H1 (cell line): ENCODE results near the gene CEP83.
"Not testable (repeated sequence)": the region's sequence is repeated elsewhere in the genome, so short reads cannot be mapped to it uniquely, and the experiment has no call there.

Experiments
- ASH2L ChIP-seq: fragments of 200-600, 300-600 bp; sonication (generic); IDR thresholded peaks from one replicate; pipeline ENCODE4 v1.7.1; 2017; ENCODE audit warnings: low read length
- ATF2 ChIP-seq: IDR thresholded peaks from 2 replicates; pipeline ENCODE4 v1.6.1; 2012; ENCODE audit warnings: low read length, inconsistent platforms
- CBX5 ChIP-seq: fragments of 300-800, 300-1000 bp; sonication (generic); IDR thresholded peaks from 2 replicates; pipeline ENCODE4 v1.7.1; 2016; ENCODE audit warnings: antibody characterized with exemption, low read length, low read depth
- CHD1 ChIP-seq: IDR thresholded peaks from 2 replicates; pipeline ENCODE4 v1.6.1; 2012; ENCODE audit warnings: low read depth, low read length, improper control_type of control experiment
- CHD2 ChIP-seq: IDR thresholded peaks from 2 replicates; pipeline ENCODE4 v1.6.1; 2012; ENCODE audit warnings: low read length, improper control_type of control experiment
- CTCF ChIP-seq, 3 experiments: IDR thresholded peaks; 1 replicate in 2 of 3; 2 replicates in 1 of 3; pipeline versions ENCODE4 v1.5.1 to v1.6.1; 2011; ENCODE audit warnings: low read length in 3 of 3, mild to moderate bottlenecking in 3 of 3, inconsistent platforms in 2 of 3, low read depth in 1 of 3, moderate library complexity in 1 of 3; ENCODE audit not compliant: insufficient read depth in 1 of 3; ENCODE audit errors: control extremely low read depth in 1 of 3
- EZH2 ChIP-seq: fragments of 200-600 bp; sonication (generic); IDR thresholded peaks from 2 replicates; pipeline ENCODE4 v1.7.1; 2012; ENCODE audit warnings: low read depth, mild to moderate bottlenecking, moderate library complexity, low read length, inconsistent platforms; ENCODE audit not compliant: severe bottlenecking
- FOSL1 ChIP-seq: IDR thresholded peaks from 2 replicates; pipeline ENCODE4 v1.6.1; 2011; ENCODE audit warnings: mild to moderate bottlenecking, low read depth, low read length, moderate library complexity; ENCODE audit not compliant: insufficient read depth
- GABPA ChIP-seq: IDR thresholded peaks from 2 replicates; pipeline ENCODE4 v1.6.1; 2011; ENCODE audit warnings: mild to moderate bottlenecking, low read length, moderate library complexity, borderline replicate concordance; ENCODE audit not compliant: insufficient read depth
- MAFK ChIP-seq: IDR thresholded peaks from 2 replicates; pipeline ENCODE4 v1.6.1; 2012; ENCODE audit warnings: low read depth, mild to moderate bottlenecking, improper control_type of control experiment, low read length
- NANOG ChIP-seq: IDR thresholded peaks from 2 replicates; pipeline ENCODE4 v1.6.1; 2011; ENCODE audit warnings: low read length, low read depth, mild to moderate bottlenecking, inconsistent platforms; ENCODE audit not compliant: insufficient read depth, poor library complexity, severe bottlenecking
- POLR2A ChIP-seq, 2 experiments: IDR thresholded peaks; 1 replicate in 1 of 2; 2 replicates in 1 of 2; pipeline ENCODE4 v1.6.1; 2011; ENCODE audit warnings: low read depth in 2 of 2, low read length in 2 of 2, mild to moderate bottlenecking in 2 of 2; ENCODE audit errors: control extremely low read depth in 1 of 2
- RFX5 ChIP-seq: IDR thresholded peaks from 2 replicates; pipeline ENCODE4 v1.6.1; 2011; ENCODE audit warnings: low read depth, low read length, improper control_type of control experiment, borderline replicate concordance
- USF2 ChIP-seq: IDR thresholded peaks from 2 replicates; pipeline ENCODE4 v1.6.1; 2011; ENCODE audit warnings: low read length, improper control_type of control experiment

GRCh38 chr12:94389482-94390129, 70.1 kb downstream of the CEP83 start:
- not testable (repeated sequence) for TF ChIP-seq USF2; NANOG; POLR2A (IDR thresholded peaks at IDR 0.05; ENCODE audit: control extremely low read depth in 1 of 2, low read depth in 2 of 2, low read length in 2 of 2); FOSL1; MAFK; CBX5; CHD1; CTCF (IDR thresholded peaks at IDR 0.05; ENCODE audit: control extremely low read depth in 1 of 3, insufficient read depth in 1 of 3, low read depth in 1 of 3, low read length in 3 of 3); ATF2; RFX5; GABPA; EZH2; CHD2
- peak; percentile 20 for TF ChIP-seq ASH2L
